GM19395 (cell line): ENCODE results near the gene UBE4A.

ENCODE experiments used
- ATAC-seq: cut with Tn5 transposase; IDR thresholded peaks from one replicate; pipeline ENCODE4 v1.9.1; 2021; ENCODE audit warnings: mild to moderate bottlenecking, moderate library complexity; ENCODE audit not compliant: unreplicated experiment

The UBE4A gene

GRCh38 chr11:118341261-118341660, 18.1 kb upstream of the UBE4A start:
- no peak for ATAC-seq

DNA sequence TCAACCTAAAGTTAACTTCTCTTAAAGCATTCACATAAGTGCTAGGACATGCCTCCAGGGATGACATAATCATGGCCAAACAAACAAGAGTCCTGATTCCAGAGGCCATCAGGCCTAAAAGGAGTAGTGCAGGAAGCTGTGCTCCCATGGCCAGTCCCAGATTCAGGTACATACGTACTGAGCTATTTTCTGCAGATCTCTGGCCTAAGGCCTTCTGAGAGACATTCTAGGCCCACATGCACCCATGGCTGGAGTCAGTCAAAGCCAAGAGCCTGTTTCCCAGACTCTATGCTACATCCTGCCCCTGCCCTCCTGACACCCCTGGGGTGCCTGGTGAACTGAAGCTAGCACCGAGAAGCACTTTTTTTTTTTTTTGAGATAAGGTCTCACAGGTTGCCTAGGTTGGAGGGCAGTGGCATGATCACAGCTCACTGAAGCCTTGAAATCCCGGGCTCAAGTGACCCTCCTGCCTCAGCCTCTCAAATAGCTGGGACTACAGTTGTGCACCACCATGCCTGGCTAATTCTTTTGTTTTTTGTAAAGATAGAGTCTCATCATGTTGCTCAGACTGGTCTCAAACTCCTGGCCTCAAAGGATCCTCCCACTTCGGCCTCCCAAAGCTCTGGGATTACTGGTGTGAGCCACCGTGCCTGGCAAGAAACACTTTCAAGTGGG, 17.4 kb upstream of the UBE4A start:
- no peak for ATAC-seq

DNA sequence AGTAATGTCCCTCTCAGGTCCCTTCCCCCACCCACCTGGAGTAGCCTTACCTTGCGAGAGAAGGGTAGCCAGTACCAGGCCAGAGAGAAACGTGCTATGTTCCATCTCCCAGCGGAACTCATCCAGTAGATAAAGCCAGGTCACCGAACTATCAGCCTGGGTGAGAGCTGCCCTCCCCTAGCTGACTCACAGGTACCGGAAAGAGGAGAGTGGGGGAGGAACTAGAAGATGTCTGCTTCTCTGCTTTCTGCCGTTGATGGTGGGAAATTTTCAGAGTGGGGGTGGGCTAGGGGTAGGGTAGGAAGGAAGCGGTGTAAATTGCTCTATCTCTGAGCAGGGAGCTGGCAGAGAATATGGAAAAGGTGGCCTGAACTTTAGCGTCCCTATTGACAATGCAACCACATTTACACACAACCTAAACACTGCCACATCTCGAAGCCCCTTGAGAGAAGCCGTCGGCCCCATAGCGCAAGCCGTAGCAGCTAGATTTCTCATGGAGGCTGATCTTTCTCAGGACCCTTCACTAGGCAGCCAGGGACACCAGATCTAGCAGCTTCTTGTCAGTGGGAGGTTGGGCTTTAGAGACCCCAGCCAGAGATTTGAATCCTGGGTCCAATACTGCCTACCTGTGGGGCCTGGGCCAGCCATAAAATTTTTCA, 16.8 kb upstream of the UBE4A start, which contains the start of gene CD3D:
Gene CD3D (minus strand): TSS at position 203 of the 659 bp plus-strand sequence. CDS start 98 bp downstream, at position 105.
- no peak for ATAC-seq

DNA sequence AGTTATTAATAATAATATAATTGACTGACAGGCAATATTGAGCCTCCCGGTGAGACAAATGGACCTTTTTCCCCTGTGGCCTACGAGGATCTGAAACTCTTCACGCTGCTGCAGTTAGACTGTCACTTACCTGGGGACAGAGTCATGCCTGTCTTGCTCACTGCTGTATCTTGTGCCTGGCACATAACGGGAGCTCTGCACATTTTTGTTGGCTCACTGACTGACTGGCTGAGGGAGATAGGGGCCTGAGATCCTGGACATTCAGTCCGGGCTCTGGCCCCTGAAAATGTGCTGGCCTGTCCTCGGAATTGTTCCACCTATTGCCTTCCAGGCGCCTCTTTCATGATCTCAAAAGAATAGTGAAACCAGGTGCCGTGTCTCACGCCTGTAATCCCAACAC, 16.2 kb upstream of the UBE4A start:
- ATAC-seq, result no peak

GRCh38 chr11:118343981-118344515, 15.4 kb upstream of the UBE4A start, which contains the start of gene CD3G:
CD3G (plus strand) TSS chr11:118344344; CDS start chr11:118344424, 80 bp downstream.
- no peak for ATAC-seq

GRCh38 chr11:118349475-118349874, 9.9 kb upstream of the UBE4A start:
- ATAC-seq, result no peak

DNA sequence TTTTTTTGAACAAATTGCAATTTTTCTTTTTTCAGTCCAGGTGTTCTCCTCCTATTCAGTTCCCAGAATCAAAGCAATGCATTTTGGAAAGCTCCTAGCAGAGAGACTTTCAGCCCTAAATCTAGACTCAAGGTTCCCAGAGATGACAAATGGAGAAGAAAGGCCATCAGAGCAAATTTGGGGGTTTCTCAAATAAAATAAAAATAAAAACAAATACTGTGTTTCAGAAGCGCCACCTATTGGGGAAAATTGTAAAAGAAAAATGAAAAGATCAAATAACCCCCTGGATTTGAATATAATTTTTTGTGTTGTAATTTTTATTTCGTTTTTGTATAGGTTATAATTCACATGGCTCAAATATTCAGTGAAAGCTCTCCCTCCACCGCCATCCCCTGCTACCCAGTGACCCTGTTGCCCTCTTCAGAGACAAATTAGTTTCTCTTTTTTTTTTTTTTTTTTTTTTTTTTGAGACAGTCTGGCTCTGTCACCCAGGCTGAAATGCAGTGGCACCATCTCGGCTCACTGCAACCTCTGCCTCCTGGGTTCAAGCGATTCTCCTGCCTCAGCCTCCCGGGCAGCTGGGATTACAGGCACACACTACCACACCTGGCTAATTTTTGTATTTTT, 6.2 kb upstream of the UBE4A start:
- ATAC-seq, result no peak

DNA sequence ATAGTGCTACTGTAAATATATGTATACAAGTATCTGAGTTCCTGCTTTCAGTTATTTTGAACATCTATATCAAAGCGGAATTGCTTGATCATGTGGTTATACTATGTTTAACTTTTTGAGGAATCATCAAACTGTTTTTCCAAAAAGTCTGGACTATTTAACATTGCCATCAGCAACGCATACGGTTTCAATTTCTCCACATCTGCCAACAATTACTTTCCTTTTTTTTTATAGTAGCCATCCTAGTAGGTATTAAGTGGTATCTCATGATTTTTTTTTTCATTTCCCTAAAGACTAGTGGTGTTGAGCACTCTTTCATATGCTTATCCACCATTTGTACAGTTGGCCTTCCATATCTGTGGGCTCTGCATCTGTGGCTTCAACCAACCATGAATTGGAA, 1.3 kb upstream of the UBE4A start:
- no peak for ATAC-seq

- ATAC-seq, result no peak
Observed at GRCh38 chr11:118364956-118365615, 5.7 kb downstream of the UBE4A start.

DNA sequence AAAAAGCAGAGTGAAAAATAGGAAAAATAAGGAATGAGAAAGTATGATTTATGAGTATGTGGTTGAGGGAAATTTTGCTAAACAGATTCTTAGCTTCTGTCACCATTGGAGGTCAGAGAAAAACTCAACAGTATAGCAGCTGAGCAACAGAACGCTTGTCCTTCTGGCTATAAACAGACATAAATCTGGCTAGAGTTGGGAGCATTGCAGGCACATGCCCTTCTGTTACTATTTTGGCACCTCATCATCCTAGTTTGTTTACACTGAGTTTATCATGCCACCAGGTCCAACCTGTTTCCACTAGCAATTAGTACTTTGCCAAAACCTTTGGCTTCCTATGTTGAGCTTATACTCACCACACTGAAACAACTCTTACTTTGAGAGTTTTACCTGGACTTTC, 6.9 kb downstream of the UBE4A start:
- no peak for ATAC-seq

DNA sequence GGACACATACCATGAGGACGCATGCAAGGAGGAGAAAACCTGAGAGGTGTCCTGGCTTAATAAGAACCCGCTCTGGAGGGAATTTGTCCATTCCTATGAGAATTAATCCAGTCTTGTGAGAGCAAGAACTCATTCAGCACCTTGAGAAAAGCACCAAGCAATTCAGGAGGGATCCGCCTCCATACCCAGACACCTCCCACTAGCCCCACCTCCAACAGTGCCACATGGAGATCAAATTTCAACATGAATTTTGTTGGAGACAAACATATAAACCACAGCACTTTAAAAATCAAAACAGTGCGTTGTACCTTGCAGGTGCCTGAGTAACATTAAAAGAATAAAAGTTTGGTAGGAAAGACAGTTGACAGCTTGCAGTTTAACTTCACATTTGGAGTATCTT, 11.4 kb downstream of the UBE4A start:
- ATAC-seq, result no peak

DNA sequence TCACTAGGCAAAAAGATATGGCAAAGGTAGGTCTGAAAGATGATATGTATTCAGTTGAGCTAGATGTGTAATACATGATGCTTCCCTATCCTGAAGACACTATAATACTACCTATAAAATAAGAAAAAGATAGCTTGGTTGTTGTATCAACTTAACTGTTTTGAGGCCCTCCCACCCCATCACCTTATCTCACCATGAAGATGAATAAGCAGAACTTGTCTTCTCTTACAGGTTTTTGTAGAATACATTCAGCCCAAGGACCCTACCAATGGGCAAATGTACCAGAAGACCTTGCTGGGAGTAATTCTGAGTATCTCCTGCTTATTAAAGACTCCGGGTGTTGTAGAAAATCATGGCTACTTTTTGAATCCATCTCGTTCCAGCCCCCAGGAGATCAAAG, 13.9 kb downstream of the UBE4A start:
- ATAC-seq, result no peak

DNA sequence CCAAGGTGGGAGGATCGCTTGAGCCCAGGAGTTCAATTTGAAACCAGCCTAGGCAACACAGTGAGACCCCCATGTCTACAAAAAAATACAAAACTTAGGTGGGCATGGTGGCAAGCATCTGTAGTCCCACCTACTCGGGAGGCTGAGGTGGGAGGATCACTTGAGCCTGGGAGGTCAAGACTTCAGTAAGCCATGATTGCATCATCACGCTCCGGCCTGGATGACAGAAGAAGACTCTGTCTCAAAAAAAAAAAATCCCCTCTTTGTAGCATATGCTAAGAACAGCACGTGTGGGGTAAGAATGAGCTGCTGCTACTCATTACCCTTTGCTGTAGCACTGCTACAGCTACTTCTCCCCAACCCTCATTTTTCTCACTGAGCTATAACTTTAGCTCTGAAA, 14.5 kb downstream of the UBE4A start:
- no peak for ATAC-seq

DNA sequence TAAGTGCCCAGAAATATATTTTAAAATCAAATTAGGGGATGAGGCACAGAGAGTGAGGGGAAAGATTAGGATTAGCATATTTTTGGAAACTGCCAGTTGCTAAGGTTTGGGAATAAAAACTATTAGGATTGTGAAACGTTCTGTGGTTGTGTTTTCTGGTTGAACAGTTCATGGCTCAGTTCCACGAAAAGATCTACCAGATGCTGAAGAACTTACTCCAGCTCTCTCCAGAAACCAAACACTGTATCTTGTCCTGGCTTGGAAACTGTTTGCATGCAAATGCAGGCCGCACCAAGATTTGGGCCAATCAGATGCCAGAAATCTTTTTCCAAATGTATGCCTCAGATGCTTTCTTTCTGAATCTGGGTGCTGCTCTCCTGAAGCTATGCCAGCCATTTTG, 15.3 kb downstream of the UBE4A start:
- ATAC-seq, result no peak

GRCh38 chr11:118375978-118376377, 16.6 kb downstream of the UBE4A start:
- no peak for ATAC-seq

DNA sequence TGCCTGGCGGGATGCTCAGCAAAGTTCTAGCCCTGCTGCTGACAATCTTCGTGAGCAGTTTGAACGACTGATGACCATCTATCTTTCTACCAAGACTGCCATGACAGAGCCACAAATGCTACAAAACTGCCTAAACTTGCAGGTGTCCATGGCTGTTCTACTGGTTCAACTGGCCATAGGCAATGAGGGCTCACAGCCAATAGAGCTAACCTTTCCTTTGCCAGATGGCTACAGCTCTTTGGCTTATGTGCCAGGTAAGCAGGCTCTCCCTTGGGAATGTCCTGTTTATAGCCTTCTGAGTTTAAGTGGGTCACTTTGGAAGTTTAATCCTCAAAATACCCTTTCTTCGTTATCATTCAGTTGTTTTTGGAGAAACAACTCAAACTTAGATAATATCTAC, 20.1 kb downstream of the UBE4A start:
- no peak for ATAC-seq

- ATAC-seq, result no peak
Observed at GRCh38 chr11:118380571-118380970, 21.2 kb downstream of the UBE4A start.

GRCh38 chr11:118382954-118383353, 23.6 kb downstream of the UBE4A start:
- no peak for ATAC-seq

GRCh38 chr11:118383657-118384056, 24.3 kb downstream of the UBE4A start:
- ATAC-seq, result no peak

- no peak for ATAC-seq
Observed at GRCh38 chr11:118396097-118396501, 36.7 kb downstream of the UBE4A start.

GRCh38 chr11:118397448-118397847, 38.0 kb downstream of the UBE4A start:
- no peak for ATAC-seq
